Measurements from ENCODE around the gene AFM. TPM values are rescaled to one million over a fixed set of nuclear protein-coding genes. Genes with fewer than 3 reads are reported as not detected.
A peak's percentile ranks its signal among the peaks of the same experiment; 100 is the strongest.

AFM gene
- total RNA-seq, 1 experiment from 2014 or later: not detected

GRCh38 chr4:73451981-73452747, 29.4 kb upstream of the AFM start:
- Histone ChIP-seq H2BK120ac (ENCODE audit: low read depth, low read length, poor library complexity, severe bottlenecking) (no peak overlapping the region), H4K20me1 (ENCODE audit: control insufficient read depth, insufficient read depth, insufficient read length) (no peaks in the 10 kb centered on the region), H4K8ac (replicated peaks; ENCODE audit: insufficient read length, low read depth, low read length) (no peak overlapping the region), H3K4me2 (ENCODE audit: insufficient read depth, insufficient read length, low read length) (no peak overlapping the region), H2BK12ac (ENCODE audit: insufficient read length, low read depth, low read length) (no peak overlapping the region), H3K79me2 (ENCODE audit: insufficient read depth, low read length) (no peaks in the 10 kb centered on the region), H3K14ac (ENCODE audit: insufficient read depth, low read length) (no peak overlapping the region), H3K56ac (ENCODE audit: insufficient read length, low read depth, low read length) (no peak overlapping the region), H2BK5ac (ENCODE audit: insufficient read length, low read length) (no peak overlapping the region), H3K18ac (ENCODE audit: insufficient read length, low read depth, low read length) (no peak overlapping the region), H3K23ac (ENCODE audit: insufficient read length, low read depth, low read length) (no peak overlapping the region), H4K91ac (ENCODE audit: insufficient read length, low read depth, low read length) (no peak overlapping the region), H3K27ac (ENCODE audit: insufficient read length, low read depth, low read length) (peak overlapping the region; percentile 0), H3K9ac (ENCODE audit: extremely low read depth, insufficient read length, low read length) (no peak overlapping the region), H3K23me2 (ENCODE audit: insufficient read length, low read depth, low read length, poor library complexity, severe bottlenecking) (peaks cover 3% of the 10 kb centered on the region), H3K79me1 (ENCODE audit: insufficient read depth, low read depth, low read length, poor library complexity, severe bottlenecking) (no peaks in the 10 kb centered on the region), H2BK20ac (ENCODE audit: low read depth, low read length, poor library complexity, severe bottlenecking) (no peak overlapping the region), H3K27me3 (ENCODE audit: insufficient read depth, low read length) (no peaks in the 10 kb centered on the region), H2BK15ac (ENCODE audit: low read depth, low read length) (no peak overlapping the region), H2AK5ac (ENCODE audit: insufficient read length, low read length) (no peak overlapping the region), H2AFZ (ENCODE audit: low read length) (no peak overlapping the region), H3K9me3 (ENCODE audit: control insufficient read depth, low read depth, low read length) (no peaks in the 10 kb centered on the region), H3K4me1 (ENCODE audit: insufficient read depth, low read length) (peaks cover 15% of the 10 kb centered on the region; the same call in 1 of the 2 replicates), H3T11ph (ENCODE audit: low read length) (no peak overlapping the region), H4K5ac (ENCODE audit: insufficient read length, low read depth, low read length) (no peak overlapping the region), H3K4ac (ENCODE audit: low read depth, low read length) (no peak overlapping the region)
- Mint-ChIP-seq H3K4me3 (peak overlapping the region in 1 of 2 experiments; percentile 61; a peak in 3 of 5 replicates), H3K36me3 (ENCODE audit: insufficient read depth in 1 of 3, low read depth in 3 of 3) (peaks cover 6 to 8% (median 7%) of the 10 kb centered on the region in 3 experiments; a peak in 5 of 7 replicates), H3K9me3 (no peaks in the 10 kb centered on the region; a peak in 1 of 5 replicates), H3K4me1 (peaks cover 52 to 56% of the 10 kb centered on the region in 2 experiments), H3K27me3 (ENCODE audit: low read depth) (no peaks in the 10 kb centered on the region), H3K27ac (peak overlapping the region; percentile 7 to 95 (median 92))
- no CpG with 5 or more reads among the region's 4 CpGs for WGBS (ENCODE audit: extremely low coverage, insufficient read length, low lambda C conversion rate)
- no peak for TF ChIP-seq CTCF (conservative IDR thresholded peaks at IDR 0.05)
- DNase-seq: no peak
